HUES48 (cell line): ENCODE data around the gene SMAD6.
"Not testable (repeated sequence)": the region's sequence is repeated elsewhere in the genome, so short reads cannot be mapped to it uniquely, and the experiment has no call there.

ENCODE experiments used
- H3K27ac ChIP-seq: one replicate; pipeline ENCODE4 v1.7.0; 2013; ENCODE audit warnings: low read depth, low read length, inconsistent platforms
- H3K27me3 ChIP-seq: 2 replicates; pipeline ENCODE4 v1.6.1; 2013; ENCODE audit warnings: mild to moderate bottlenecking, low read length; ENCODE audit not compliant: control insufficient read depth, insufficient read depth
- H3K36me3 ChIP-seq: 2 replicates; pipeline ENCODE4 v1.6.1; 2013; ENCODE audit warnings: low read length; ENCODE audit not compliant: control insufficient read depth, insufficient read depth
- H3K4me1 ChIP-seq: 2 replicates; pipeline ENCODE4 v1.6.1; 2013; ENCODE audit warnings: mild to moderate bottlenecking, low read length; ENCODE audit not compliant: control insufficient read depth, insufficient read depth
- H3K4me3 ChIP-seq: 2 replicates; pipeline ENCODE4 v1.5.1; 2013; ENCODE audit warnings: mild to moderate bottlenecking, low read depth, low read length
- H3K9ac ChIP-seq: 2 replicates; pipeline ENCODE4 v1.6.1; 2013; ENCODE audit warnings: mild to moderate bottlenecking, low read depth, low read length, moderate library complexity
- H3K9me3 ChIP-seq: 2 replicates; pipeline ENCODE4 v1.6.1; 2013; ENCODE audit warnings: low read length; ENCODE audit not compliant: control insufficient read depth, insufficient read depth

Gene SMAD6

DNA sequence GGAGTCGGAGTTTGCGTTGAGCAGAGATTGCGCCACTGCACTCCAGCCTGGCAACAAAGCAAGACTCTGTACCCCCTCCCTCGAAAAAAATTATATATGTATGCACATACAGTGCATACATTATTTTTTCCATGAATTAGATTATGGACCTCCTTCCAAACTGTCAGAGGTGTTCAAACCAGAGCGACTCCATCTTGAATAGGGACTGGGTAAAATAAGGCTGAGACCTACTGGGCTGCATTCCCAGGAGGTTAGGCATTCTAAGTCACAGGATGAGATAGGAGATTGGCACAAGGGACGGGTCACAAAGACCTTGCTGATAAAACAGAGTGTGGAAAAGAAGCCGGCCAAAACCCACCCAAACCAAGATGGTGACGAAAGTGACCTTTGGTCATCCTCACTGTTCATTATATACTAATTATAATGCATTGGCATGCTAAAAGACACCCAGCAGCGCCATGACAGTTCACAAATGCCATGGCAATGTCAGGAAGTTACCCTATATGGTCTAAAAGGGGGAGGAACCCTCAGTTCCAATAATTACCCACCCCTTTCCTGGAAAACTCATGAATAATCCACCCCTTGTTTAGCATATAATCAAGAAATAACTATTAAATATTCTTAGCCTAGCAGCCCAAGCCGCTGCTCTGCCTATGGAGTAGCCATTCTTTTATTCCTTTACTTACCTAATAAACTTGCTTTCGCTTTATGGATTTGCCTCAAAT, 126.9 kb downstream of the SMAD6 start:
- H3K27ac ChIP-seq, H3K9me3 ChIP-seq, H3K27me3 ChIP-seq, H3K36me3 ChIP-seq, H3K9ac ChIP-seq, H3K4me3 ChIP-seq: not testable (repeated sequence)
- H3K4me1 ChIP-seq, result peaks cover 20% of the 10 kb centered on the region

DNA sequence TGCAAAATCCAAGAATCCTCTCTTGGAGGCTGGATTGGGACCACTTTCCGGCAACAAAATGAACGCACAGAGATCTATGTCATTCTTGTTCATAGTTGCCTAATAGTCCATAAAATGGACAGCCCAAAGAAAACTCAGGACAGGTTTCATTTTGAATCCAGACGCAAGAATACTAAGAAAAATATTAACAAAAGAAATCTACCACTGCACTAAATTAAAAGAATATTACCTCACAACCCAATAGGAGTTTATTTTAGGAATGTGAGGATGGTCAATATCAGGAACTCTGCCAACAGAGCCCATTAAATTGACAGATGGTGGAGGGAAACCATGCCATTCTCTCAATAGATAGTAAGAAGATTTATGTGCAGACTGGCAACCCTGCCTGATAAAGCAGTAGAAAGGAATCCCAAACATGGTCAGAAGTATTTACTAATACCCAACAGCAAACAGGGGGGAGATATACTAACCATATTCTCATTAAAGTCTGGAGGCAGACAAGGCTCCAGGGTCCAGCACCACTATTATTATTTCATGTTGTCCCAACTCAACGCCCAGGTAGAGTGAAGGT, 127.6 kb downstream of the SMAD6 start:
- H3K27ac ChIP-seq, result no peak overlapping the region
- H3K9ac ChIP-seq, result no peak overlapping the region
- H3K4me3 ChIP-seq, result no peak overlapping the region
- no peaks in the 10 kb centered on the region for H3K9me3 ChIP-seq
- no peaks in the 10 kb centered on the region for H3K27me3 ChIP-seq
- no peaks in the 10 kb centered on the region for H3K36me3 ChIP-seq
- peaks cover 24% of the 10 kb centered on the region for H3K4me1 ChIP-seq

DNA sequence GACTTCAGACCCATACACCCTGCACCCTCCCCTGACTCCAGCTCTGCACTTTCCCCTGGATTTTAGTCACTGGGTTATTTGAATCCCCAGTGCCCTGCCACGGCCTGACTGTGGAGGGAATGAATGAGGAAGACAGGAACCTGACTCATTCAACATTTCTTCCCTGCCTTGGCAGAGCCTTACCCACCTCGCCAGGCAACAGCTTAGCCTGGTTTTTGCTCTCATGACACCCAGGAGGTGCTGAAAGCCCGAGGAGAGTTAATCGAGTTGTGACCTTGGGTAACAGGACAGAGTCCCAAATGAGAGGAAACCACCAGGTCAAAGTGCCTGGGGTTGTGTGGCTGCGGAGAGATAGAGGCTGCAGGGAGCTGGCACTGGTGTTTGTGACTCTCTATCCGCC, 128.3 kb downstream of the SMAD6 start:
- Histone ChIP-seq H3K4me3 (no peak overlapping the region), H3K27ac (no peak overlapping the region), H3K36me3 (no peaks in the 10 kb centered on the region), H3K27me3 (no peaks in the 10 kb centered on the region), H3K9me3 (no peaks in the 10 kb centered on the region), H3K9ac (no peak overlapping the region), H3K4me1 (peaks cover 32% of the 10 kb centered on the region)

- Histone ChIP-seq H3K9me3 (no peaks in the 10 kb centered on the region), H3K4me1 (peaks cover 36% of the 10 kb centered on the region), H3K36me3 (no peaks in the 10 kb centered on the region), H3K27me3 (no peaks in the 10 kb centered on the region), H3K27ac (no peak overlapping the region), H3K4me3 (no peak overlapping the region), H3K9ac (no peak overlapping the region)
These were observed 128.8 kb downstream of the SMAD6 start for GRCh38 chr15:66830823-66831222.

DNA sequence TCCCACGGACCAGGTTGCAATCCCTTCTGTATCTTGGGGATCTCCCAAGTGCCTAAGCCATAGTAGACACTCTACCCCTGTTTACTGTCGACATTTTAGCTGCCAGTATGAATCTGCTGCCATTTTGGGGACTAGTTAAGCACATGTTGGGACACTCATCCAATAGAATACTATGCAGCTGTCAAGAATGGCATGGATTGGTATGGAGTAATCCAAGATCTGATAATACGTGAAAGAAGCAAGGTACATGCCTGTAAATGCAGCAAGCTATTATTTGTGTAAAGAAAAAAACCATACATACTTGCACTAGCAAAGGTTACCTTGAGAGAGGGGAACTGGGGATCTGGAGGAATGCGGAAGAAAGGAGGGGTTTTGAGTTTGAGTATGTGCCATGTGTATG, 129.3 kb downstream of the SMAD6 start:
- Histone ChIP-seq H3K27me3 (no peaks in the 10 kb centered on the region), H3K4me1 (peaks cover 36% of the 10 kb centered on the region), H3K4me3 (no peak overlapping the region), H3K36me3 (no peaks in the 10 kb centered on the region), H3K9ac (no peak overlapping the region), H3K9me3 (no peaks in the 10 kb centered on the region), H3K27ac (no peak overlapping the region)

DNA sequence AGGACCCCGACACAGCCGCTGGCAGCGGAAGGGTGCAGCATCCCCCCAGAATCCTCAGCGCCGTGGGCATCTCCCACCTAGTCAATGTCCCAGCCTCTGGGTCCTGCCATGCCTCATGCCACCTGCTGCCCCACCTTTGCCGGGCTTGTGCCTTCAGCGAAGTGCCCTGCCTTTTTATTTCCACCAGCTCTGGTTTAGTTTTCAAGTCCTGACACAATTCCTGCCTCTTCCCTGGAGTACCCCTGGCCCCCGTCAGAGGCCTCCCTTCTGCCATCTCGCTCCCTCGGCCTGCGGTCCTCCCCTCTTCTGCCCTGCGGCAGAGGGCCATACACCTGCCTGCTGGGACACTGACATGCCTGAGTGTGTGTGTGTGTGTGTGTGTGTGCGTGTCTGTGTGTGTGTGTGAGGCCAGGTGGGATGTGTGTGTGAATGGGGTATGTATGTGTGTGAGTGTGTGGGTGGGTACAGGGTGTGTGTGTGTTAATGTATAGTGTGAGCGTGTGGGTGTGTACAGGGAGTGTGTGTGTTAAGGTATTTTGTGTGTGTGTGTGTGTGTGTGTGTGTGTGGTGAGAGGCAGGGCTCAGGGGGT, 129.9 kb downstream of the SMAD6 start:
- H3K9ac ChIP-seq, result no peak overlapping the region
- H3K36me3 ChIP-seq, result no peaks in the 10 kb centered on the region
- H3K27me3 ChIP-seq, result no peaks in the 10 kb centered on the region
- no peak overlapping the region for H3K27ac ChIP-seq
- H3K4me3 ChIP-seq, result no peak overlapping the region
- no peaks in the 10 kb centered on the region for H3K9me3 ChIP-seq
- H3K4me1 ChIP-seq, result peaks cover 30% of the 10 kb centered on the region
